Stimulated activated CD4-positive, alpha-beta T cell treated with anti-CD3 and anti-CD28 coated beads, TNF-alpha, amount 100 ng/mL, for 4 hours (primary cell): ENCODE measurements around the gene WDR70.
"Not testable (repeated sequence)": the region's sequence is repeated elsewhere in the genome, so short reads cannot be mapped to it uniquely, and the experiment has no call there.

Experiments used
- DNase-seq, 3 experiments: peaks; one replicate each; pipeline ENCODE4 v3.0.0-alpha.2; 2020; ENCODE audit warnings: low read depth in 3 of 3

WDR70 gene

DNA sequence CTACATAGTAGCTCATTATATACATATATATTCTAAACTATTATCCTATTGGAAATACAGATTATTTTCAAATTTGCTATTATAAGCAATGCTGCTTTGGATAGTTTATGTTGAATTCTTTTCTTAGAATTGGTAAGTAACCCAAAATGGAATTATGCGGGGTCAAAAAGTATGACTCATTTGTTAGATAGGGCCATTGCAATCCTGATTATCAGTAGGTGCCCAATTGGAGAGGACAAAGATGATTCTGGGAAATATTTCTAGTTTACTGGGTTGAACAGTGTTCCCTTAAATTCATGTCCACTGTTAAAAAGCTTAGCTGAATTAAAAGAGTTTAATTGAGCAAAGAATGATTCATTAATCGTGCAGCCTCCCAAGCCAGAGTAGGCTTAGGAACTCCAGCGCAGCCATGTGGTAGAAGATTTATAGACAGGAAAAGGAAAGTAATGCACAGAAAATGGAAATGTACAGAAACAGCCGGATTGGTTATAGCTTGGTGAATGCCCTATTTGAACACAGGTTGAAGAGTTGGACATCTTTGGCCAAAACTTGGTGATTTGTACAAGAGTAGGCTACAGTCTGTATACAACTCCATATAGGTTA lies 379.0 kb downstream of the WDR70 start:
- DNase-seq: no peak

DNA sequence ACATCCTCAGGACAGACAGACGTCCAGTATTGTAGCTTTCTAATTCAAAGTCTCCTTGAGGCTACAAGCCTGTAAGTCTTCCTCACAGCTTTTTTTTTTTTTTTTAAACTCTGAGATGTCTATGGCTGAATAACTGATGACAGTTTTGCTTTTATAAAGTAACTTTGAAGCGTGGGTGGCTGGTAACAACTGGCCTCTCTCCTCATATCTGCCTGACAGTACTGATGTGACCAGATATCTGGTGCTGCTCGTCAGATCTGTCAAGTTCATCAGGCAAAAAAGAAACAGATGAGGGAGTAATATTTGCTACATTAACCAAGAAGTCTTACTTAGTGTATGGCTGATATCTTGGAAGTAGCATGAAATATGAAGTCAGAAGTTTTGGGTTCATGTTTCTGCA lies 388.1 kb downstream of the WDR70 start:
- no peak for DNase-seq

DNA sequence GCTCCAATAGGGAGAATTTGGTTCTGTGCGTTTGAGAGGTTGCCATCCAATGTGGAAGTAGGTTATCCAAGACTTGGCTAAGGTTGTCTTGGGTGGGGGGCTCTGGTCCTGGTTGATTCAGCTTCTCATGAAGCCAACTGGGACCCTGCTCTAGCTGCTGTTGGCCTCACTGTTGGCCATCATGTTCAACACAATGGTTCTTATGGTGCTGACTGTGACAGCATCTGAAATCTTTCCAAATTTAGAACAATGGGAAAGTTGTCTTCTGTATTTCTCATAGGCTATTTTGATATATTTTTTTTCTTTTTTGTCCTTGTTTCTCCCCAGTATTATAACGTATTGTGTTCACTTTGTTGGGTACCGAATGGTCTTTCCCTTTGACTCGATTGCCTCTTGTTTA lies 388.8 kb downstream of the WDR70 start:
- no peak for DNase-seq

DNA sequence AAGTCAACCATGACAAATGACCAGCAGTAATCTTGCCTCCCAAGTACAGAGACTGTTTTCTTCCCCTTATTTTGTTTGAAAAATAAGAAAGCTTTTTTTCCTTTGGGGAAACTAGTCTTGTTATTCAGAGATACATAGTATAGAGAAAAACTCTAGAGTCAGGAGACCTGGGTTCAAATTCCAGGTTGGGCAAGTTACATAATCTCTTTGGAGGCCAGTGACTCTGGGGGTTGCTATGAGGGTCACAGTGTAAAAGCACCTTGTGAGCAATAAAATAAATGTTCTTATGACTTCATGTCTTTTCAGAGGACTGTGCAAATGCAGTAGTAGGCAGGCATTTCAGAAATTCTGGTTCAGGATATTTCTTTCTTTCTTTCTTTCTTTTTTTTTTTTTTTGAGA lies 389.3 kb downstream of the WDR70 start:
- no peak for DNase-seq

DNA sequence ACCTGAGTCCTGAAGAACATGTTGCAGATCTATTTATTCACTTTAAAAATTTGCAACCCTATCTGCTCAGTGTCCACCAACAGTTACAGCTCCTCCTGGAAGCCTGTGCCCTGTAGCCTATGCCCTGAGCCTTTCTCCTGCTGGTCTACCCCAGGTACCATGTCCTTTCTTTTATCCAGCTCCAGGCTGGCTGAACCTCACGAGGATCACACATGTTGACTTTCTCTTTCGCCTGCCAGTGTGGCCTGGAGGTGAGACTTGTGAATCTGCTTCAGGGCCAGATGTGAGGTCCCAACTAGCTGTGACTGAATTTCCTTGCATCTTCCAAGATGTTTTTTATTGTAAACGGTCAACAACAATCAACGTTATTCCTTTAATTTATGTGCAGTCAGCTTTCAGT lies 390.0 kb downstream of the WDR70 start:
- DNase-seq: no peak

DNA sequence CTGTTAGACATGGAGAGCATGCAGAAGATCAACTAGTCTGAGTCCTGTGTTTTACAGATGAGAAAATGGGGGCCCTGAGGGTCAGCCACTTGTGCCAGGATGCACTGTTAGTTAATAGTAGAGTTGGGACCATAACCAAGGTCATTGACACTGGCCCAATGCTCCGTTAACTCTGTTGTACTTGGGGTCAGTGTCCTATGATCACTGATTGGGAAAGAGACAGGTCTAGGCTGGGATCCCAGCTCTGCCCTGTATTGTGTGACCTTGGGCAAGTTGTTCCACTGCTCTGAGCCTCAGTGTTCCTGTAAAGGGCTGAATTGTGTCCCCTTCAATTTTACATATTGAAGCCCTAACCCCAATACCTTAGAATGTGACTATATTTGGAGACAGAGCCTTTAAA lies 390.7 kb downstream of the WDR70 start:
- DNase-seq: no peak

DNA sequence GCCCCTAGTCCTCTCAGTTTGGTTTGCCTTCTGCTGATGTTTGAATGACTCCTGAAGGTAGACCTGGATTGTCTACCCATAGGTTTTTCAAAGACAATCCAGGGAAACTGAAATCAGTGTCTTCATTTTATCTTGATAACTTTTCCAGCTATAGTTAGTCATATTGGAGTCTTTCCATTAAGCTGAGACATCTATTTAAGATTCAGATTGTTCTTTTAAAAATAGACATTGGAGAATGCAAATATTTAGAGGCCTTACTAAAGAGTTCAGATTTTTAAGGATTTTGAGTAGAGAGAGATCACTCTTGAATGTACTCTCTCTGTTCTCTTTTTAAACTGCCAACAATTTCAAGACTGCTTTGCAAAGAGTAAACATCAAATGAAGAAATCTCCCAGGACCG lies 391.7 kb downstream of the WDR70 start:
- DNase-seq: no peak

DNA sequence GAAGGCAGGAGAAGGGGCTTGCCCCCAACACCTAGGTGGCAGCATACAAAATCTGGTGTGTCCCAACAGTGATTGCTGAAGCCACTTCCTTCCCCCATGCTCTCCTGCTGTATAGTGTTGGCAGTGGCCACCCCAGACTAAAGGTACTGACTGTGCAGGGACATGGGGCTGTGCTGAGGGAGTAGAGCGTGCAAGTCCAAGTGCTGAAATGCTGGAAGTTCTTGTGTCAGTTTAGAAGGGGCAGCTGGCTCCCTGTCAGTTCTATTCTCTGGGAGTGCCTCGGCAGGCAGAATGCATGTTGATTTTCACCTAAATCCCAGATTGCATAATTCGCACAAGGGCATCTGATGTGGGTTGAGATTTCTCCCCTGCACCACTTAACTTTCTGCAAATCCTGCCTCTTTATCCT lies 392.1 kb downstream of the WDR70 start:
- no peak for DNase-seq

DNA sequence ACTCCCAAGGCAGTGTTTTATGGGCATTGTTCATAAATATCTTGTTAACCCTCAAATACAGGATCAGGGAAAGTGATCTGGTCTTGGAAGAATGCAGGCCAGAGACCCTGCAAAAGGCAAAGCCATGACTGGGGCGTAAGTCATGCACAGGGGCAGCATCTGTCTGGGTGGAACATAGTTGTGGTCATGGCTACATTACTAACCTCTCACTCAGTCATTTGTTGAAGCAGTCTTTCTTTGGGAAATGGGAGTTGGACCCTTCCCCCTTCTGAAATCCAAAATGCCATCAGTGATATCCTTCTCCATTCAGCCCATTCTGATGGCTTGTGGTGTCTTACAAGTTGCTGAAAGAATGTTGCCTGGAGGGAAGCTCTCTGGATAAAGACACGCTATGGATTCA lies 392.6 kb downstream of the WDR70 start:
- DNase-seq: no peak

DNA sequence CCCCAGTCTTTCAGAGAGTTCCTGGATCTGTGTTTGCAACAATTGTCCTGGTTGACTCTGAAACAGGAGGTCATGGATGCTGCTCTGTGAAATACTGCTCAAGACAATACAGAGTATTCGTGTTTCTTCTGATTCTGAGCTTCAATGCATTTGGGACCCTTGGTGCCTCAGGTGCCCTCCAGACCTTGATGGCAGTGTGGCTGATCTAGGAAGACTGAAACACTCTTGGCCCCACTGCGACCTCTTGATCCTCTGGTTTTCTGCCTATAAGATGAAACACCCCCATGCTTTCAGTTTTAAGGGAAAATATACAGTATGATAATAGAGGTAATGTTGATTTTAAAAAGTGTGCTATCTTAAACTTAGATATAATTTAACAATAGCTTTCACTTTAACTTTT lies 393.1 kb downstream of the WDR70 start:
- no peak for DNase-seq

DNA sequence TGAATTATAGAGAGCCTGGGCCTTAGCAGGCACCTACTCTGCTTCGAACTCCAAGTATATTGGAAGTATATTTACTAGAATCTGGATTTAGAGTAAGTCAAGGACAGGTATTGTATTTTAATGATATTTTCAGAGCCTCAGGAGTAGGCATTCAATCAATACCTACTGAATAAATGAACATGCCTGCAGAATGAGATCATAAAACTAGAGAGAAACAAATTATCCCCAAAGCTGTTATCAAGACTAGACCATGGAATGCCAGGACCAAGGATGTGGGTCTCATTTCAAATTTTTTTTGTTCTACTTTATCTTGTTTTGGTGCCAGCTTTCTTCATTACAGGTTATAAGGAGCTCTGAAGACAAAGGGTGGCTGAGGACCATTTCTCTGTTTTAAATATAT lies 394.7 kb downstream of the WDR70 start:
- no peak for DNase-seq

DNA sequence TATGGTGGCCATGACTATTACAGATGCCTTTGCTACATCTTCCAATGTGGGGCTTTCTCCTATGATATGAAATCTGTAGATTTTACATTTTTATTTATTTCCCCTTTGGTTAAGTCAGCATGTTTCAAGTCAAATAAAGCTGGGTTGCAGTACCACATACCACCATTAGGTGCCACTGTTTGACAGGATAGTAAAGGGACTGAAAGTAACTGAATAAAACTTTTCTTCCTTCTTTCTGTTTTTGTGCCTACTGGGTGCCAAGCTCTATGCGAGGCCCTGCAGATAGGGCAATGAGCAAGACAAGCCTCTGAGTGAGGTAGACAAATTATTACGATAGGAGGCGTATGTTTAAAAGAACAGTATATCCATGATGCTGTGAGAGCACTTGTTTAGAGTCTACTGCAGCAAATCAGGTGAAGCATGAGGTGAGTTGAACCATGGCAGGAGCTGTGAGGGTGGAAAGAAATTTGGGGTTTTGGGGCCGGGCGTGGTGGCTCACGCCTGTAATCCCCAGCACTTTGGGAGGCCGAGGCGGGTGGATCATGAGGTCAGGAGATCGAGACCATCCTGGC lies 395.9 kb downstream of the WDR70 start:
- no peak for DNase-seq

DNA sequence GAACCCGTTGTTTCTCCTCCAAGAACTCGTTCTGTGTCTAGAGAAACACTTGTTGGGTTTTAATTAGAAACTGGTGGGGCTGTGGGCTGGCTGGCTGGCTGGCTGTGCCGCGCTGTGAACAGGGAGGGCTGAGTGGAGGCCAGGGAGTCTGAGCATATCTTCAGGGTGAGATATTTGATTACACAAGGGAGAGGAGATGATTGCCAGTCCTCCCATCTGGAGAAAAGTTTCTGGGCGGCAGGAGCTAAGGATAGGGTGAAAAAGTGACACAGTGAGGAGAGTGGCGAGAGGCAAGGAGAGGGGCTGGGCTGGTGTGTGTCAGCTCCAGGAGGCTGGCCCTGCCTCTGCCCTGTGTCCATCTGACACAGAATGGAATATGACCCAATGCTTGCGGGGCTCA lies 397.7 kb downstream of the WDR70 start:
- DNase-seq: no peak

DNA sequence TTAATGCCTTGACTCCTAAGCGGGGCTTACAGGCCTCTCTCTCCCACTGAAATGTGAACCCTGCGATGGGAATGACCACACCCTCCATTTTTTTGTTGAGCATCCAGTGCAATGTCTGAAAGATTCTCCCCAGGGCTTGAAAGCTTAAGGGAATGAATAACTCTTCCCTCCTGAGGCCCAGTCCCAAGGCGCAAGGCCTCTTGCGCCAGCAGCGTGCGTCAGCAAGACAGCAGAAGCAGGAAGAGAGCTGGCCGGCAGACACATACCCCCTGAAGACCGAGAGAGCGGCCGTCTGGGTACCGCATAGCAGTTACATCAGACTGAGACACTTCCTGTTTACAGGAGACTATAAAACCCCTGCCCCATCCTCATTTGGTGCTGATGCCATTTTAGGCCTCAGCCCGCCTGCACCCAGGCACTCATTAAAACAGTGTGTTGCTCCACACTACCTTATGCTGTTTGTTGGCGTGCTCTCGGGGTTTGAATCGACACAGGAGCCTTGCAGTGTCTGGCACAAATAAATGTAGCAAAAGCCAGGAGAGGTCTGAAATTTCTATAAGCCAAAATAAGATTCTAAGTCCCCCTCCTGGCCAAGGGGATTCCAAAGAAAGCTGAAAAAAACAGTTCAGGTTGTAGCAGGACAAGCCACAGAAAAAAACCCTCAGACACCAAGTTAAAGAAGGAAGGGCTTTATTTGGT lies 398.5 kb downstream of the WDR70 start:
- no peak for DNase-seq

DNA sequence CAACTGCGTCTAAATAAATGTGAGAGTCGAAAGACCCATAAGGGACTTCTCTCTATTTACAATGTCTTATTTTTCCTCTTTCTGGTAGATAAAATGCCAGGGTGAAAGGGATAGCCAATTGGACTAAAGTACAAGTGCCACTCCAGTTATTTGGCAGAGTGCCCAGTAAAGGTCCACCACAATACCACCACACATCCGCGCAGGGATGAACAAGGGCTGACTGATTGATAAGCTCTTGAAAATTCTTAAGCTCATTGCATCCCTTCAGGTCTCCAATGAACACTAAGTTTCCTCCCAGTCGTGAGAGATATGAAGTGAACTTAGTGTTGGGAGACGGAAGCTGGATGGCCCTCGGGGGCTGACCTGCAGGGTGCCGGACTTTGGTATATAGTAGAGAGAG lies 402.3 kb downstream of the WDR70 start:
- DNase-seq: not testable (repeated sequence)

DNA sequence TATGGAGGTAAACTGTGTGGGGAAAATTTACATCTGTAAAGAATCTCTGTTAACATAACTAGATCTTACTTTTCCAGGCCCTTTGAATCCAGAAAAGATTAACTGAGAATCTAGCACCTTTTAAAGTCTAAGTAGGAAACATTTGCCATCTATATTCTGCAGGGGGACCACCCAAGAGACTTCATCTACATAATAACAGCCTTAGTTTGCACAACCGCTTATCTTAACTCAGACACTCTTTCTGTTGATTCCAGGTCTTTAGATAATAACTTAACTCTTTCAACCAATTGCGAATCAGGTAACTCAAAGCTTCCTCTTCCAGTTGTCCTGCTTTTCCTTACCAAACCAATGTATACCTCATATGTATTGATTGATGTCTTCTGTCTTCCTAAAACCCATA lies 407.3 kb downstream of the WDR70 start:
- DNase-seq: no peak

DNA sequence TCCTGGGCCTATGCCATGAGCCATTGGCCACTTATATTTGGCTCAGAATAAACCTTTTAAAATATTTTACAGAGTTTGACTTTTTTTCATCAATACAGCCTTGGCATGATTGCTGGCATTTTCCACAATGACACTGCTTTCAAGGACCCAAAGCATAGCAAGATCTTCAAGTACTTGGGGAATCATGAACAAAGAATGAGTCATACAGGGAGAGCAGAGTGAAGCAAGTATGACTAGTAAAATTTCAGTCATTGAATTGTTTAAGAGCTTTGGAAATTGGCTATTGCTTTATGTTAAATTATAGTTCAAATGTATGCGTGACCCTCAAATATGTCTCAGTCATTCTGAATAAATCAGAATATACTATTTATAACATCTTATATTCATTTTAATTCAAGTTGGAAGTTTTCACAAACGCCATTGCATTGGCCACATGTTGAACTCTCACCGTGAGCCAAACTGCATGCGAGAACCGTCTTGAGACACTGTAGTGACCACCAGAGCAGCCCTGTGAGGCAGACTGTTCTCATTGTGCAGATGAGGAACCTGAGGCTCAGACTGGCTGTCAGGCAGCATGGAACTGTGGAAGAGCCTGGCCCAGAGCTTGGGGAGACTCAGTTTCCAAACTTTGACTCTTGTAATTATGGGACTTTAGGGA lies 407.9 kb downstream of the WDR70 start:
- DNase-seq: no peak

DNA sequence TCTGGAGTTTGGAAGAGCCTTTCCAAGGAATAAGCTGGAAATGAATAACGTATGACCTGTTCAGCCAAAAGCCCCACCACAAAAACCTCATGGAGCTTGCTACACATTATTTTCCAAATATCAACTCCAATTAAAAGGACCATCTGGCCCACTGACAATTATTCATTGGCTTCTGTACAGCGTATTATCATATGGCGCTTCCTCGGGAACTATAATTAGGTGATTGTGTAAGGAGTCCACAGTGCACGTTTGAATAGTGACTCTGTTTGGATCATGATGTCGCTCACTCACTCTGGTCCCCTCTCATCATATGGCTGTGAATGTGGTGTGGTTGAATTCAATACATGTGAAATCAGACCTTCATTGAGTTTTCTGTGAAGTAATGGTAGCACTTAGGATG lies 408.6 kb downstream of the WDR70 start:
- DNase-seq: no peak

DNA sequence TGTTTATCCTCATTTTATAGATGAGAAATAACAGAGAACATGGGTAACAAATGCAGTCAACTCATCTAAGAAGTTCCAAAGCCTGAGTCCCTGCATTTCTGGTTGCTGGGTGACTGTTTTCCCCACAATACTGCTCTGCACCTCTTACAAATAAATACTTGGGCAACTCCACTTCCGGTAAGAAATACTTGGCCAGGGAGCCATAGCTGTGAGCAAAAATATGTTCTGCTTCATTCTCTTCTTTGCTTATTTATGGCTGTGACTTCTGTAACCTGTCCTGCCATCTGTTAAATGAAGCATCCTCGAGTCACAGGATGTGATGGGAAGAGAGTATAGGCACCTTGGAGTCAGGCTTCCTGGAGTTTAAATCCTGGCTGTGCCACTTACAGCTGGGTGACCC lies 410.9 kb downstream of the WDR70 start:
- no peak for DNase-seq

DNA sequence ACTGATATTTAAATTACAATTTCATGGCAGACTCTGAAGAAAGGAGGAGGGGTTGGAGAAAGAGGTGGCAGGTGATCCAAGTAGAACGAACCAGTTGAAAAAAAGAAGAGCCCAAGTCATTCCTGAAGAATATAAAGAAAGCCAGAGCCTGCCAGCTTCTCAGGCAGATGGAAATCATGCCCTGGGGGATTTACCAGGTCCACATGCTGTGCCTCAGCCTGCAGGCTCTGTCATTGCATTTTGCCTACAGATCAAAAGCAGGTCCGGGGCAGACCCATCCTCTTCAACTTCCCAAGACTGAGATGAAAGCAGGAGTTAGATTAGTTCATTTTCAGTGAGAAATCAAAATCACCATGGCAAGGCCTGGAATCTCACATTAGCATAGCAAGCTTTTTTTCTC lies 412.2 kb downstream of the WDR70 start:
- no peak for DNase-seq

DNA sequence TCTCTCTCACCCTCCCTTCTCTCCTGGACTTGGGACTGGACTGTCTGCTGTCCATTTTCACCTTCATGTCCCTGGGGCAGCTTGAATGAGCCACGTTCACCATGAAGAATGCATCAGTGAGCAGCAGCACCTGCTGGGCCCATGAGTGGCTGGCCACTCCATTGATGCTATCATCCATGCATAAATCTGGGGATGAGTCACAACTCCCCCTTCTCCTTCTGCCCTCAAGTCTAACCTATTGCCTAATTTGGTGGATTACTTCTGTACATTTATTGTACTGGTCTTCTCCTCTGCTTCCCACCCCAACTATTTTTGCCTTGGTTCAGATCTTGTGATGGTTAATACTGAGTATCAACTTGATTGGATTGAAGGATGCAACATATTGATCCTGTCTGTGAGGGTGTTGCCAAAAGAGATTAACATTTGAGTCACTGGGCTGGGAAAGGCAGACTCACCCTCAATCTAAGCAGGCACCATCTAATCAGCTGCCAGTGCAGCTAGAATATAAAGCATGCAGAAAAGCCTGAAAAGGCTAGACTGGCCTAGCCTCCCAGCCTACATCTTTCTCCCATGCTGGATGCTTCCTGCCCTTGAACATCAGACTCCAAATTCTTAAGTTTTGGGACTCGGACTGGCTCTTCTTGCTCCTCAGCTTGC lies 414.0 kb downstream of the WDR70 start:
- no peak for DNase-seq

DNA sequence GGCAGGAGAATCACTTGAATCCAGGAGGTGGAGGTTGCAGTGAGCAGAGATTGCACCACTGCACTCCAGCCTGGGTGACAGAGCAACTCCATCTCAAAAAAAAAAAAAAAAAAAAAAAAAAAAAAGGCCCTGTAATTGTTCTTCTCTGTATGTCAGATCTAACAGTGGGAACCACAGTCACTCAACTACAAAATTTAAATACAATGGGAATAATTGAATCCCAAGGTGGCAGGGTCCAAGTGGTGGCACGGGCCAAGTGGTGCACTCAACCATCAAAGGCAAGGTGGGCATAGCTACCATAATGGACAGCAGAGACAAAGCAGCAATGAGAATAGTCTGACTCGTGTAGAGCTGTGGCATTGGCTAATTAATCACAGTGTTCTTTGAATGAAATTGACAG lies 416.2 kb downstream of the WDR70 start:
- not testable (repeated sequence) for DNase-seq

DNA sequence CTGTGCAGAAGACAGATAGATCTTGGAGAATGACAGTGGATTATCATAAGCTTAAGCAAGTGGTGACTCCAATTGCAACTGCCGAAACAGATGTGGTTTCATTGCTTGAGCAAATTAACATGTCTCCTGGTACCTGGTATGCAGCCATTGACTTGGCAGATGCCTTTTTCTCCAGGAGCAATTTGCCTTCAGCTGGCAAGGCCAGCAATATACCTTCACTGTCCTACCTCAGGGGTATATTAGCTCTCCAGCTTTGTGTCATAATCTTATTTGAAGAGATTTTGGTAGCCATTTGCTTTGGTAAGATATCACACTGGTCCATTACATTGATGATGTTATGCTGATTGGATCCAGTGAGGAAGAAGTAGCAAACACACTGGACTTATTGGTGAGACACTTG lies 417.3 kb downstream of the WDR70 start:
- not testable (repeated sequence) for DNase-seq
